ENCODE results near the gene KIF5A. TPM values are rescaled to one million over a fixed set of nuclear protein-coding genes. Genes with fewer than 3 reads are reported as not detected.
A peak's percentile ranks its signal among the peaks of the same experiment; 100 is the strongest.

Gene KIF5A
- total and polyA plus RNA-seq, 5 donors from 2014 or later: 0.05 to 0.72 (median 0.06) TPM; not detected in 2

DNA sequence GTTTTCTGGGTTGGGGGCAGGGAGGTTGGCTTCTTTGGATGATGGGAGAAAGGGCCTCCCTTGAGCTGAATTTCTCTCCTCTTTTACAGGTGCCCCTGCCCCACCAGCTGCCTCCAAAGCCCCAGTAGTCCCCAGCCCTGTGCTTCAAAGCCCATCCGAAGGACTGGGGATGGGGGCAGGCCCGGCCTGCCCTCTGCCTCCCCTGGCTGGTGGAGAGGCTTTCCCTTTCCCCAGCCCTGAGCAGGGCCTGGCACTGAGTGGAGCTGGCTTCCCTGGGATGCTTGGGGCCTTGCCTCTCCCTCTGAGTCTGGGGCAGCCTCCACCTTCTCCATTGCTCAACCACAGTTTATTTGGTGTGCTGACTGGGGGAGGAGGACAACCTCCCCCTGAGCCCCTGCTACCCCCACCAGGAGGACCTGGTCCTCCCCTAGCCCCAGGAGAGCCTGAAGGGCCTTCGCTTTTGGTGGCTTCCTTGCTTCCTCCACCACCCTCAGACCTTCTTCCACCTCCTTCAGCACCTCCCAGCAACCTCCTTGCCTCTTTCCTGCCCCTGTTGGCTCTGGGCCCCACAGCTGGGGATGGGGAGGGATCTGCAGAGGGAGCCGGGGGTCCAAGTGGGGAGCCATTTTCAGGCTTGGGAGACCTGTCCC, 23.2 kb upstream of the KIF5A start:
- Histone ChIP-seq H3K27me3 (ENCODE audit: control insufficient read depth, insufficient read depth, low read length) (no peaks in the 10 kb centered on the region), H3K9me3 (ENCODE audit: control insufficient read depth in 2 of 2, low read length in 2 of 2) (no peaks in the 10 kb centered on the region), H3K36me3 (ENCODE audit: control insufficient read depth, insufficient read depth, low read length) (peaks cover 48% of the 10 kb centered on the region), H3K27ac (ENCODE audit: insufficient read depth, low read length, poor library complexity, severe bottlenecking) (no peak overlapping the region), H3K4me3 (ENCODE audit: low read depth, low read length) (no peak overlapping the region), H3K4me1 (ENCODE audit: control insufficient read depth, insufficient read depth, low read length, poor library complexity, severe bottlenecking) (peaks cover 28% of the 10 kb centered on the region)
- H3K36me3 Mint-ChIP-seq: peaks cover 7% of the 10 kb centered on the region
- peaks cover 0 to 3% (median 0%) of the 10 kb centered on the region in 7 donors for H3K9me3 Mint-ChIP-seq
- no peak overlapping the region for H3K27ac Mint-ChIP-seq
- ATAC-seq (ENCODE audit: low read depth in 2 of 2) (no peak), DNase-seq (no peak)
- H3K4me1 Mint-ChIP-seq: peaks cover 3 to 36% (median 26%) of the 10 kb centered on the region in 4 donors
- H3K27me3 Mint-ChIP-seq: peaks cover 12% of the 10 kb centered on the region
- no peak overlapping the region for H3K4me3 Mint-ChIP-seq

DNA sequence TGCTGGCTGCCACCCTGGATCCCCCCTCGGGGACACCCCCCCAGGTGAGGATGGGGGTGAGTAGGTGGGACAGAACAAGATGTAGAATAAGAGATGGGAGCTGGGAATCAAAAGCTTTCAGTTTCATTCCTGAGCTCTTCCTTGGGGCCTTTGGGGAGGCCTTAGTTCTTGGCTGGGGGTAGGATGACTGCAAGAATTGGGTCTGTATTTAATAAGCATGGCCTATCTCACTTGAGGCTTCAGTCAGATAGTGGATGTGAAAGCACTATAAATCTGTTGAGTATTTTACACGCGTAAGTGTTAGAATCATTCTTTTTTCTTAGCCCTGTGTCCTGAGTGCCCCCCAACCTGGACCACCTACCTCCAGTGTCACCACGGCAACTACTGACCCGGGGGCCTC, 22.7 kb upstream of the KIF5A start:
- ATAC-seq (ENCODE audit: low read depth in 2 of 2) (no peak), DNase-seq (no peak)
- peaks cover 6% of the 10 kb centered on the region for H3K27me3 Mint-ChIP-seq
- Histone ChIP-seq H3K9me3 (ENCODE audit: control insufficient read depth in 2 of 2, low read length in 2 of 2) (no peaks in the 10 kb centered on the region), H3K27ac (ENCODE audit: insufficient read depth, low read length, poor library complexity, severe bottlenecking) (no peak overlapping the region), H3K36me3 (ENCODE audit: control insufficient read depth, insufficient read depth, low read length) (peaks cover 54% of the 10 kb centered on the region), H3K27me3 (ENCODE audit: control insufficient read depth, insufficient read depth, low read length) (no peaks in the 10 kb centered on the region), H3K4me3 (ENCODE audit: low read depth, low read length) (no peak overlapping the region), H3K4me1 (ENCODE audit: control insufficient read depth, insufficient read depth, low read length, poor library complexity, severe bottlenecking) (peaks cover 22% of the 10 kb centered on the region)
- peaks cover 10% of the 10 kb centered on the region for H3K36me3 Mint-ChIP-seq
- no peaks in the 10 kb centered on the region for H3K9me3 Mint-ChIP-seq
- H3K27ac Mint-ChIP-seq: no peak overlapping the region
- H3K4me3 Mint-ChIP-seq: peak overlapping the region in 2 of 4 donors; percentile 40 to 66
- H3K4me1 Mint-ChIP-seq: peaks cover 0 to 30% (median 22%) of the 10 kb centered on the region in 4 donors

DNA sequence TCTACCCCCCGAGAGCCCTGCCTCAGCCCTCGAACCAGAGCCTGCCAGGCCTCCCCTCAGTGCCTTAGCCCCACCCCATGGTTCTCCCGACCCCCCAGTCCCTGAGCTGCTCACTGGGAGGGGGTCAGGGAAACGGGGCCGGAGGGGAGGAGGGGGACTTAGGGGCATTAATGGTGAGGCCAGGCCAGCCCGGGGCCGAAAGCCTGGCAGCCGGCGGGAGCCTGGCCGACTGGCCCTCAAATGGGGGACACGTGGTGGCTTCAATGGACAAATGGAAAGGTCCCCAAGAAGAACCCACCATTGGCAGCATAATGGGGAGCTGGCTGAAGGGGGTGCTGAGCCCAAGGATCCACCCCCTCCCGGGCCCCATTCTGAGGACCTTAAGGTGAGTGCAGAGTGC, 21.7 kb upstream of the KIF5A start:
- peaks cover 0 to 29% (median 20%) of the 10 kb centered on the region in 4 donors for H3K4me1 Mint-ChIP-seq
- peaks cover 4% of the 10 kb centered on the region for H3K27me3 Mint-ChIP-seq
- ATAC-seq (ENCODE audit: low read depth in 2 of 2) (no peak), DNase-seq (no peak)
- no peaks in the 10 kb centered on the region for H3K9me3 ChIP-seq (ENCODE audit: control insufficient read depth in 2 of 2, low read length in 2 of 2)
- peaks cover 17% of the 10 kb centered on the region for H3K36me3 Mint-ChIP-seq
- H3K9me3 Mint-ChIP-seq: no peaks in the 10 kb centered on the region
- no peak overlapping the region for H3K27ac Mint-ChIP-seq
- no peak overlapping the region for H3K4me3 Mint-ChIP-seq
- no peak overlapping the region for H3K4me3 ChIP-seq (ENCODE audit: low read depth, low read length)
- no peaks in the 10 kb centered on the region for H3K27me3 ChIP-seq (ENCODE audit: control insufficient read depth, insufficient read depth, low read length)
- H3K4me1 ChIP-seq (ENCODE audit: control insufficient read depth, insufficient read depth, low read length, poor library complexity, severe bottlenecking): peaks cover 18% of the 10 kb centered on the region
- H3K36me3 ChIP-seq (ENCODE audit: control insufficient read depth, insufficient read depth, low read length): peaks cover 64% of the 10 kb centered on the region
- H3K27ac ChIP-seq (ENCODE audit: insufficient read depth, low read length, poor library complexity, severe bottlenecking): no peak overlapping the region

DNA sequence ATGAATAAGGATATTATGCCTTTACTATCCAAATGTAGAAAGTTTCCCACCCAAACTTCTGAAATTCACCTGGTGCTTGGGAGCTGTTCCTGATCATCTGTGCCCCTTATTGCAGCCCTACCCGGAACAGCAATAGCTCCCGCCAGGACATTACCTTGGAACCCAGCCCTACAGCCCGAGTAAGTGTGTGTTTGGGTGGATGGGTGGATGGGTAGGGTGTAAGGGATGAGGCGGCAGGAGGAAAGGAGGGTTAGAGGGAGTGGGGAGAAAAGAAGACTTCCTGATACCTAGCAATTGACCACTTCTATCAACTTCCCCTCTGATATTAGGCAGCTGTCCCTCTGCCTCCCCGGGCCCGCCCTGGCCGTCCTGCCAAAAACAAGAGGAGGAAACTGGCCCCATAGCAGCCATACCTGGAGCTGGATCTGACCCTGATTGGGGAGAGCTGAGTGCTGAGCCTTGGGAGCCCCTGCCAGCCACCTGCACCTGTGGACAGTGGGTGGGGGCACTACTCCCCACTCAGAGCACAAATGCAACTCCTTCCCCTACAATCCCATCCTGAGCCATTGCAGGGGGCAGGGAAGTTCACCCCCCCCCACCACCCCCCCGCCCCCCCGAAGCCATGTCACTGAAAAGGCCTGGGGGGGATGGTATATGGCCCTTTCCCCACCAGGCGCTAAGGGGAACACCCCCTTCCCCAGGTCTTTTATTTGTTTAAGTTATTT, 20.9 kb upstream of the KIF5A start:
- Mint-ChIP-seq H3K36me3 (peaks cover 19% of the 10 kb centered on the region), H3K27me3 (no peaks in the 10 kb centered on the region), H3K4me1 (peaks cover 0 to 21% (median 12%) of the 10 kb centered on the region in 4 donors), H3K9me3 (no peaks in the 10 kb centered on the region), H3K27ac (peak overlapping the region in 1 of 3 donors; percentile 51), H3K4me3 (no peak overlapping the region)
- Histone ChIP-seq H3K36me3 (ENCODE audit: control insufficient read depth, insufficient read depth, low read length) (peaks cover 69% of the 10 kb centered on the region), H3K27ac (ENCODE audit: insufficient read depth, low read length, poor library complexity, severe bottlenecking) (no peak overlapping the region), H3K4me1 (ENCODE audit: control insufficient read depth, insufficient read depth, low read length, poor library complexity, severe bottlenecking) (peaks cover 10% of the 10 kb centered on the region), H3K27me3 (ENCODE audit: control insufficient read depth, insufficient read depth, low read length) (no peaks in the 10 kb centered on the region), H3K9me3 (ENCODE audit: control insufficient read depth in 2 of 2, low read length in 2 of 2) (no peaks in the 10 kb centered on the region), H3K4me3 (ENCODE audit: low read depth, low read length) (no peak overlapping the region)
- DNase-seq (no peak), ATAC-seq (ENCODE audit: low read depth in 2 of 2) (no peak)

DNA sequence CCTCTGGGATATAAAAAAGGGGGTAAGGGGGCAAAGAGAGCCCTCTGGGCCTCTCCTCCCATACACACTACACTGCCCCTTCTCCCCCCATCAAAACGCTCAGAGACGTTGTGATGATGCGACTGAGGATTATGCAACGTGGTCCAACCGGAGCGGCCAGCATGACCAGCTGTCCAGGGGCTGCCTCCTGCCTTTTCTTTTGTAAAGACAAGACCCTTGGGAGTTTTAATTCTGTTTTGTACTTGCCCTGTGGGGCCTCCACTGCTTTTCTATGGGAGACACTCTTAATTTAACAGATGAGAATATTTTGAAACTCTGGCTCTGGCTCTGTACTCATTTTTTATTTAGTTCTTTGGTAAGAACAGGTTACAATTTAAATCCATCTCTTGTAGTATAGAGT, 20.0 kb upstream of the KIF5A start:
- Mint-ChIP-seq H3K9me3 (no peaks in the 10 kb centered on the region), H3K4me3 (peak overlapping the region in 1 of 4 donors; percentile 48), H3K27ac (peak overlapping the region; percentile 26 to 51 (median 41)), H3K4me1 (peaks cover 0 to 13% (median 6%) of the 10 kb centered on the region in 4 donors), H3K27me3 (no peaks in the 10 kb centered on the region), H3K36me3 (peaks cover 24% of the 10 kb centered on the region)
- DNase-seq (no peak), ATAC-seq (ENCODE audit: low read depth in 2 of 2) (no peak)
- Histone ChIP-seq H3K4me3 (ENCODE audit: low read depth, low read length) (no peak overlapping the region), H3K27me3 (ENCODE audit: control insufficient read depth, insufficient read depth, low read length) (no peaks in the 10 kb centered on the region), H3K27ac (ENCODE audit: insufficient read depth, low read length, poor library complexity, severe bottlenecking) (no peak overlapping the region), H3K36me3 (ENCODE audit: control insufficient read depth, insufficient read depth, low read length) (peaks cover 76% of the 10 kb centered on the region), H3K4me1 (ENCODE audit: control insufficient read depth, insufficient read depth, low read length, poor library complexity, severe bottlenecking) (peaks cover 2% of the 10 kb centered on the region), H3K9me3 (ENCODE audit: control insufficient read depth in 2 of 2, low read length in 2 of 2) (no peaks in the 10 kb centered on the region)

DNA sequence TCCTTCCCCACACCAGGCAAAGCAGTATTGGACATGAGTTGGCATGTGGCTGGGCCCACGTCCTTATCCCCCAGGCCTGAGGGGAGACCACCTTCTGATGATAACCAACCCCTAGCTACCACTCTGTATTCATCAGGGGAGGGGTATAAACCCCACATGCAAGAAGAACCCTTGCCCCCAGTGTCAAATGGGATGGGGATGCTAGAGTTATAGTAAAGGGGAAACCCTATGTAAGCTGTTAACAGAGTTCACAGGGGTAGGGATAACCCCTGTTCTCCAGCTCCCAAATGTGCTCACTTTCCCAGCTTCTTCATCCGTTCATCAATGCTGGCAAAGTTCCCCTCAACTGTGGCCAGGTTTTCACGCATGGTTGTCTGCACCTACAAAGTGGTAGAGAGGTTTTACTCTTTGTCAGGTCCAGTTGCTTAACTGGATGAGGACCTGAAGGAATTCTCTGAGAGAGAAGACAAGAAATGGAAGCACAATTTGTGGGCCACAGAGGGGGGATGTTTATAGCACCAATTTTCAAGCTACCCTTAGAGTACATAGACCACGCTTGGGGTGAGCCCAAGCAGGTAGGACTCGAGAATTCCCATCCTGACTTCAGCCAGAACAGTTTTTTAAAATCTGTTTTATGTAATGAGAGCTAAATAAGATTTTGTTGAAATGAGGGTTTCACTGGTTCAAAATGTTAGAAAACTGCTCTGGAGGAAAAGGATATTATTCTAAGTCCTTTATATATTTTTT, 19.3 kb upstream of the KIF5A start:
- Mint-ChIP-seq H3K9me3 (no peaks in the 10 kb centered on the region), H3K27ac (peak overlapping the region in 1 of 3 donors; percentile 41), H3K36me3 (peaks cover 31% of the 10 kb centered on the region), H3K4me1 (peaks cover 0 to 9% (median 5%) of the 10 kb centered on the region in 4 donors), H3K27me3 (no peaks in the 10 kb centered on the region), H3K4me3 (no peak overlapping the region)
- Histone ChIP-seq H3K27me3 (ENCODE audit: control insufficient read depth, insufficient read depth, low read length) (no peaks in the 10 kb centered on the region), H3K9me3 (ENCODE audit: control insufficient read depth in 2 of 2, low read length in 2 of 2) (no peaks in the 10 kb centered on the region), H3K4me3 (ENCODE audit: low read depth, low read length) (no peak overlapping the region), H3K4me1 (ENCODE audit: control insufficient read depth, insufficient read depth, low read length, poor library complexity, severe bottlenecking) (no peaks in the 10 kb centered on the region), H3K27ac (ENCODE audit: insufficient read depth, low read length, poor library complexity, severe bottlenecking) (no peak overlapping the region), H3K36me3 (ENCODE audit: control insufficient read depth, insufficient read depth, low read length) (peaks cover 79% of the 10 kb centered on the region)
- no peak for ATAC-seq (ENCODE audit: low read depth in 2 of 2)
- DNase-seq: no peak

DNA sequence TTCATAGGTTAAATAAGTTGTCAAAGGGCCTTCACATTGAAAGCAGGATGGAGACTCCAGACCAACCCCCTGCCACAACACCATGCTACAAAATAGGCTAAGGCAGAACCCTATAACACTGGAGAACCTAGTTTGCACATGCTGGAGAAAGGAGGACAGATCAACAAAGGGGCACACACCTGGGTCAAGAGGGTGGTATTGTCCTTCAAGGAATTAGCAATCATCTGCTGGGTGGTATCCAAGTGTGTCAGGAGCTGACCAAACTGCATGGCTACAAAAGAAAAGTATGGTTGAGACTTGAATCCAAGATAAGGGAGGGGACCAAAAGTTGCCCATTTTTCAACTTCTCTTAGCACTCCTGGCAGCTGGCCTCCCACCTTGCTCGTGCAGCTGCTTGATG, 18.0 kb upstream of the KIF5A start:
- DNase-seq (no peak), ATAC-seq (ENCODE audit: low read depth in 2 of 2) (no peak)
- Histone ChIP-seq H3K4me3 (ENCODE audit: low read depth, low read length) (no peak overlapping the region), H3K27me3 (ENCODE audit: control insufficient read depth, insufficient read depth, low read length) (no peaks in the 10 kb centered on the region), H3K36me3 (ENCODE audit: control insufficient read depth, insufficient read depth, low read length) (peaks cover 79% of the 10 kb centered on the region), H3K27ac (ENCODE audit: insufficient read depth, low read length, poor library complexity, severe bottlenecking) (no peak overlapping the region), H3K4me1 (ENCODE audit: control insufficient read depth, insufficient read depth, low read length, poor library complexity, severe bottlenecking) (no peaks in the 10 kb centered on the region), H3K9me3 (ENCODE audit: control insufficient read depth in 2 of 2, low read length in 2 of 2) (no peaks in the 10 kb centered on the region)
- Mint-ChIP-seq H3K36me3 (peaks cover 33% of the 10 kb centered on the region), H3K27ac (peak overlapping the region in 1 of 3 donors; percentile 26), H3K9me3 (no peaks in the 10 kb centered on the region), H3K4me3 (peak overlapping the region in 1 of 4 donors; percentile 12), H3K4me1 (peaks cover 0 to 9% (median 2%) of the 10 kb centered on the region in 4 donors), H3K27me3 (no peaks in the 10 kb centered on the region)
